Measurements from ENCODE around the gene CYB5R3. TPM values are rescaled to one million over a fixed set of nuclear protein-coding genes. Genes with fewer than 3 reads are reported as not detected.
"Not testable (repeated sequence)": the region's sequence is repeated elsewhere in the genome, so short reads cannot be mapped to it uniquely, and the experiment has no call there.

Gene CYB5R3
- total RNA-seq, 2 experiments from 2014 or later, result 62.7 to 64.3 TPM

- DNase-seq, result no peak
- Mint-ChIP-seq H3K4me3 (no peak overlapping the region), H3K4me1 (no peaks in the 10 kb centered on the region), H3K9me3 (no peaks in the 10 kb centered on the region), H3K27me3 (no peaks in the 10 kb centered on the region), H3K27ac (no peak overlapping the region), H3K36me3 (no peaks in the 10 kb centered on the region)
These were observed 35.4 kb upstream of the CYB5R3 start for GRCh38 chr22:42684462-42685195.

GRCh38 chr22:42683578-42684283 lies 34.5 kb upstream of the CYB5R3 start:
- Mint-ChIP-seq H3K4me3 (no peak overlapping the region), H3K27ac (no peak overlapping the region), H3K9me3 (peaks cover 1% of the 10 kb centered on the region), H3K4me1 (no peaks in the 10 kb centered on the region), H3K27me3 (no peaks in the 10 kb centered on the region), H3K36me3 (no peaks in the 10 kb centered on the region)
- DNase-seq, result no peak

GRCh38 chr22:42682113-42682851 lies 33.1 kb upstream of the CYB5R3 start:
- Mint-ChIP-seq H3K4me1 (no peaks in the 10 kb centered on the region), H3K27ac (no peak overlapping the region), H3K9me3 (peaks cover 1% of the 10 kb centered on the region), H3K4me3 (no peak overlapping the region), H3K27me3 (no peaks in the 10 kb centered on the region), H3K36me3 (no peaks in the 10 kb centered on the region)
- DNase-seq, result no peak

- Mint-ChIP-seq H3K36me3 (no peaks in the 10 kb centered on the region), H3K4me1 (no peaks in the 10 kb centered on the region), H3K27ac (no peak overlapping the region), H3K4me3 (no peak overlapping the region), H3K27me3 (no peaks in the 10 kb centered on the region), H3K9me3 (peaks cover 1% of the 10 kb centered on the region)
- DNase-seq, result no peak
These were observed 31.5 kb upstream of the CYB5R3 start for GRCh38 chr22:42680648-42681047.

GRCh38 chr22:42679691-42680090 lies 30.5 kb upstream of the CYB5R3 start:
- Mint-ChIP-seq H3K36me3 (no peaks in the 10 kb centered on the region), H3K27ac (no peak overlapping the region), H3K4me3 (no peak overlapping the region), H3K4me1 (no peaks in the 10 kb centered on the region), H3K27me3 (no peaks in the 10 kb centered on the region), H3K9me3 (peaks cover 1% of the 10 kb centered on the region)
- DNase-seq, result no peak

GRCh38 chr22:42678894-42679293 lies 29.7 kb upstream of the CYB5R3 start:
- Mint-ChIP-seq H3K4me3 (no peak overlapping the region), H3K27me3 (no peaks in the 10 kb centered on the region), H3K27ac (no peak overlapping the region), H3K9me3 (peaks cover 1% of the 10 kb centered on the region), H3K36me3 (no peaks in the 10 kb centered on the region), H3K4me1 (no peaks in the 10 kb centered on the region)
- DNase-seq, result no peak

- not testable (repeated sequence) for DNase-seq, H3K27me3 Mint-ChIP-seq, H3K4me3 Mint-ChIP-seq, H3K4me1 Mint-ChIP-seq, H3K27ac Mint-ChIP-seq, H3K36me3 Mint-ChIP-seq, H3K9me3 Mint-ChIP-seq
These were observed 28.7 kb upstream of the CYB5R3 start for GRCh38 chr22:42677936-42678335.

GRCh38 chr22:42676059-42676607 lies 26.9 kb upstream of the CYB5R3 start:
- Mint-ChIP-seq H3K4me1 (peaks cover 4% of the 10 kb centered on the region), H3K9me3 (peaks cover 1% of the 10 kb centered on the region), H3K4me3 (no peak overlapping the region), H3K27ac (no peak overlapping the region), H3K27me3 (no peaks in the 10 kb centered on the region), H3K36me3 (no peaks in the 10 kb centered on the region)
- DNase-seq, result no peak

GRCh38 chr22:42673898-42674401 lies 24.8 kb upstream of the CYB5R3 start:
- Mint-ChIP-seq H3K36me3 (no peaks in the 10 kb centered on the region), H3K27ac (no peak overlapping the region), H3K4me1 (peaks cover 7% of the 10 kb centered on the region), H3K27me3 (no peaks in the 10 kb centered on the region), H3K9me3 (no peaks in the 10 kb centered on the region), H3K4me3 (no peak overlapping the region)
- no peak for DNase-seq

GRCh38 chr22:42673071-42673470 lies 23.9 kb upstream of the CYB5R3 start:
- not testable (repeated sequence) for H3K4me1 Mint-ChIP-seq, H3K36me3 Mint-ChIP-seq, H3K27me3 Mint-ChIP-seq, H3K4me3 Mint-ChIP-seq, H3K9me3 Mint-ChIP-seq, H3K27ac Mint-ChIP-seq, DNase-seq

GRCh38 chr22:42670921-42671709 lies 21.9 kb upstream of the CYB5R3 start:
- no peak overlapping the region for H3K27ac Mint-ChIP-seq
- H3K4me3 Mint-ChIP-seq, result no peak overlapping the region
- H3K27me3 Mint-ChIP-seq, result peaks cover 4% of the 10 kb centered on the region
- no peak for DNase-seq
- H3K9me3 Mint-ChIP-seq, result no peaks in the 10 kb centered on the region
- no peaks in the 10 kb centered on the region for H3K36me3 Mint-ChIP-seq
- H3K4me1 Mint-ChIP-seq, result peaks cover 7% of the 10 kb centered on the region

GRCh38 chr22:42670046-42670445 lies 20.9 kb upstream of the CYB5R3 start:
- no peak for DNase-seq
- Mint-ChIP-seq H3K9me3 (no peaks in the 10 kb centered on the region), H3K4me1 (peaks cover 7% of the 10 kb centered on the region), H3K4me3 (no peak overlapping the region), H3K27ac (no peak overlapping the region), H3K27me3 (peaks cover 4% of the 10 kb centered on the region), H3K36me3 (no peaks in the 10 kb centered on the region)

- H3K9me3 Mint-ChIP-seq, H3K4me3 Mint-ChIP-seq, H3K36me3 Mint-ChIP-seq, H3K4me1 Mint-ChIP-seq, DNase-seq, H3K27ac Mint-ChIP-seq: not testable (repeated sequence)
- H3K27me3 Mint-ChIP-seq, result peaks cover 13% of the 10 kb centered on the region
These were observed 17.2 kb upstream of the CYB5R3 start for GRCh38 chr22:42666393-42666792.

GRCh38 chr22:42664976-42665831 lies 16.0 kb upstream of the CYB5R3 start:
- no peak overlapping the region for H3K27ac Mint-ChIP-seq

More at GRCh38 chr22:42664976-42665831, 16.0 kb upstream of the CYB5R3 start:
- no peaks in the 10 kb centered on the region for H3K36me3 Mint-ChIP-seq
- no peak overlapping the region for H3K4me3 Mint-ChIP-seq
- no peak for DNase-seq
- peaks cover 1% of the 10 kb centered on the region for H3K4me1 Mint-ChIP-seq
- H3K27me3 Mint-ChIP-seq, result peaks cover 15% of the 10 kb centered on the region
- H3K9me3 Mint-ChIP-seq, result no peaks in the 10 kb centered on the region

Measured in activated naive CD8-positive, alpha-beta T cell treated with anti-CD3 and anti-CD28 coated beads for 36 hours (primary cell).